Stomach (tissue), 4 donors: Measurements from ENCODE around the gene NDFIP2.

Source experiments
- POLR2A ChIP-seq, 4 donors: fragments of 450-650 bp; IDR thresholded peaks; one replicate each; pipeline ENCODE4 v1.6.1; 2016; ENCODE audit warnings: antibody characterized with exemption in 4 of 4, control low read depth in 2 of 4, mild to moderate bottlenecking in 1 of 4, moderate library complexity in 1 of 4
- POLR2AphosphoS5 ChIP-seq, 3 donors: sonication (generic); formaldehyde crosslinking; IDR thresholded peaks; one replicate each; pipeline ENCODE4 v1.6.1; 2016; ENCODE audit warnings: antibody characterized with exemption in 3 of 3
- TF ChIP-seq, protein P1 (sequence below), 7 experiments: fragments of 450-650 bp in 4 of 7; fragments of 200-600 bp in 3 of 7; sonication (generic) in 3 of 7; IDR thresholded peaks; one replicate each; pipeline ENCODE4 v1.5.1; 2016 to 2019; ENCODE audit warnings: antibody characterized with exemption in 7 of 7, control low read depth in 2 of 7, mild to moderate bottlenecking in 1 of 7

DNA sequence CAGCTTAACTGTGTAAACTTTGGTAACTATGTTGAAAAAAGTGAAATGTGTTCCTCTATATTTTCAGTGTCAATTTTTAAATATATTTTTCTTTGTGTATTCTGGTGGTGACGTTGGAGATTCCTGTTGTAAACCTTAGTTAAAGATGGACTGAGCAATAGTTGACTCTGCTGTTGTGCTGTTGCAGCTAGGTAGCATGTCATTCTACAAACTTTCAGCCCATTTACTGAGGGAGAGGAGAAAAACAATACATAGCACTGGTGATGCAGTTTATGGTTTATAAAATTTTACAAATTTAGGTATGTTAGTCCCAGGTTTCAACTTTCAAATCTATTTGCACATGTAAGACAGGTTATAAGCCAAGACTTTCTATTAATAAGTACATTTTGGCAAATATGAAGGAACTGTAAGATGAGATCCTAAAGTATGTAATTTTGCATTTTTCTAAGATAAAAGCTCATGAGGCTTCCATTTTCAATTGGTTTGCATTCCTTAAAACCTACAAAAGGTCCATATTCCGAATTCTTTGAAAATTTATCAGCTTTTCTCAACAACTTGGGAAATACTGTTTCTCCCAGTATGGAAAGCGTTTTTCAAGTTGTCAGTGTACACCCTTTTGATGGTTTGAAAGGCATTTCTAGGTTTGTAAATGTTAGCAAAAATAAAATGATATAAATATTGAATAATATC, 1.5 kb downstream of the NDFIP2 start:
- no peak for TF ChIP-seq POLR2A (IDR thresholded peaks at IDR 0.05)
- TF ChIP-seq, protein P1, sequence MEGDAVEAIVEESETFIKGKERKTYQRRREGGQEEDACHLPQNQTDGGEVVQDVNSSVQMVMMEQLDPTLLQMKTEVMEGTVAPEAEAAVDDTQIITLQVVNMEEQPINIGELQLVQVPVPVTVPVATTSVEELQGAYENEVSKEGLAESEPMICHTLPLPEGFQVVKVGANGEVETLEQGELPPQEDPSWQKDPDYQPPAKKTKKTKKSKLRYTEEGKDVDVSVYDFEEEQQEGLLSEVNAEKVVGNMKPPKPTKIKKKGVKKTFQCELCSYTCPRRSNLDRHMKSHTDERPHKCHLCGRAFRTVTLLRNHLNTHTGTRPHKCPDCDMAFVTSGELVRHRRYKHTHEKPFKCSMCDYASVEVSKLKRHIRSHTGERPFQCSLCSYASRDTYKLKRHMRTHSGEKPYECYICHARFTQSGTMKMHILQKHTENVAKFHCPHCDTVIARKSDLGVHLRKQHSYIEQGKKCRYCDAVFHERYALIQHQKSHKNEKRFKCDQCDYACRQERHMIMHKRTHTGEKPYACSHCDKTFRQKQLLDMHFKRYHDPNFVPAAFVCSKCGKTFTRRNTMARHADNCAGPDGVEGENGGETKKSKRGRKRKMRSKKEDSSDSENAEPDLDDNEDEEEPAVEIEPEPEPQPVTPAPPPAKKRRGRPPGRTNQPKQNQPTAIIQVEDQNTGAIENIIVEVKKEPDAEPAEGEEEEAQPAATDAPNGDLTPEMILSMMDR (IDR thresholded peaks at IDR 0.05): no peak
- TF ChIP-seq POLR2AphosphoS5 (IDR thresholded peaks at IDR 0.05): no peak
